OCI-LY7 (cell line): Measurements from ENCODE around the gene N4BP2.

Source experiments
- CTCF ChIP-seq: fragments of 200-600 bp; sonication (generic); conservative IDR thresholded peaks from 2 replicates; pipeline ENCODE4 v1.5.1; 2014; ENCODE audit warnings: mild to moderate bottlenecking, antibody characterized with exemption, low read length, moderate library complexity, mixed read lengths
- EZH2phosphoT487 ChIP-seq: fragments of 200-600 bp; sonication (generic); IDR thresholded peaks from 2 replicates; pipeline ENCODE4 v1.6.1; 2018; ENCODE audit warnings: low read depth, borderline replicate concordance, mild to moderate bottlenecking, mixed run types, antibody characterized with exemption, low read length, moderate library complexity, mixed read lengths

- TF ChIP-seq CTCF: peak; percentile 92
- no peak for TF ChIP-seq EZH2phosphoT487
Measured at GRCh38 chr4:40149960-40150385, 93.3 kb downstream of the N4BP2 start.
